ENCODE results near the gene OGFR.

Gene OGFR

DNA sequence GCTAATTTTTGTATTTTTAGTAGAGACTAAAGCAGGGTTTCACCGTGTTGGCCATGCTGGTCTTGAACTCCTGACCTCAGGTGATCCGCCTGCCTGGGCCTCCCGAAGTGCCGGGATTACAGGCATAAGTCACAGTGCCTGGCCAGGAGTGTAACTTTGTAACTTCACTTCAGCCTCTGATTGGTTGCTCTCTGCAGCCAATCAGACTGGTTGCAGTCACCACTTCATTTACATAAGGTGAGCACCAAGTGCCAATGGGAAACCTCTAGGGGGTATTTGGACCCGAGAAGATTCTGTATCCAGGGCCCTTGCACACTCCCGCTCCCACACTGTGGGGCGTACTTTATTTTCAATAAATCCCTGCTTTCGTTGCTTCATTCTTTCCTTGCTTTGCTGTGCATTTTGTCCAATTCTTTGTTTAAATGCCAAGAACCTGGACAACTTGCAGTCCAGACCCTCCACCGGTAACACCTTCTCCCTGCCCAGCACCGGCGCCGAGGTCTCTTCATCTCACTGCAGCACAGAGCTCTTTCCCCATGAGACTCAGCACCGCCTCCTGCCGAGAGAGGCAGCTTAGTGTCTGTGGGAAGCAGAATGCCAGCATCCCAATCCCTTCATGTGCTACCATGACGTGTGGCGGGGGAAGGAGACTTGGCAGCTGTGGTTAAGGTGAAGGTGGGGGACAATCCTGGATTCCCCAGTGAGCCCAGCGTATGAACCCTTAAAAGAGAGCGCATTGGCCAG, 22.3 kb upstream of the OGFR start:
- Histone ChIP-seq H3K36me3 (ENCODE audit: control insufficient read depth in 2 of 2, insufficient read depth in 1 of 2, low read length in 2 of 2) (no peaks in the 10 kb centered on the region), H3K27ac (ENCODE audit: extremely low read depth, low read depth, low read length) (no peak overlapping the region), H3K9me3 (ENCODE audit: control insufficient read depth, insufficient read depth, low read depth, low read length) (no peaks in the 10 kb centered on the region), H3K4me1 (ENCODE audit: control insufficient read depth, insufficient read depth, low read length) (no peaks in the 10 kb centered on the region), H3K4me3 (ENCODE audit: low read depth, low read length) (no peak overlapping the region)
- ChIA-PET POLR2A (interaction anchor here (0.5 kb wide), 1 partner anchor 210 kb away, joined by 4 read pairs; no protein-coding TSS in a partner anchor), CTCF (interaction anchor here (0.6 to 2.2 kb wide), 4 partner anchors 9 to 114 kb away, joined by 3 to 7 read pairs (median 4); no protein-coding TSS in a partner anchor)
- no peak for TF ChIP-seq ZNF777 (tag by site-specific recombination; IDR thresholded peaks at IDR 0.05; ENCODE audit: borderline replicate concordance)
- TF ChIP-seq ZBTB1 (tag by site-specific recombination; IDR thresholded peaks at IDR 0.05) = no peak
- TF ChIP-seq SP2 (tag by site-specific recombination; IDR thresholded peaks at IDR 0.05) = no peak
- TF ChIP-seq ZNF274 (IDR thresholded peaks at IDR 0.05; ENCODE audit: low read length) = no peak
- no peak for TF ChIP-seq ZNF274 (tag by site-specific recombination; IDR thresholded peaks at IDR 0.05; ENCODE audit: borderline replicate concordance)
- no peak for TF ChIP-seq ZNF704 (tag by site-specific recombination; IDR thresholded peaks at IDR 0.05)
- TF ChIP-seq ZNF585B (tag by site-specific recombination; IDR thresholded peaks at IDR 0.05) = no peak
- no peak for TF ChIP-seq TRIM28 (IDR thresholded peaks at IDR 0.05; ENCODE audit: borderline replicate concordance, low read length)
- TF ChIP-seq ZNF610 (tag by site-specific recombination; IDR thresholded peaks at IDR 0.05; ENCODE audit: borderline replicate concordance) = no peak
- no peak for TF ChIP-seq ZNF214 (tag by site-specific recombination; IDR thresholded peaks at IDR 0.05; ENCODE audit: borderline replicate concordance)
- TF ChIP-seq ZBTB10 (tag by site-specific recombination; IDR thresholded peaks at IDR 0.05) = no peak
- TF ChIP-seq KLF1 (tag by site-specific recombination; IDR thresholded peaks at IDR 0.05) = no peak
- TF ChIP-seq ZNF510 (tag by site-specific recombination; IDR thresholded peaks at IDR 0.05; ENCODE audit: insufficient replicate concordance) = no peak
- no peak for TF ChIP-seq ZNF132 (tag by site-specific recombination; IDR thresholded peaks at IDR 0.05; ENCODE audit: borderline replicate concordance)
- TF ChIP-seq YY2 (tag by site-specific recombination; IDR thresholded peaks at IDR 0.05) = no peak
- TF ChIP-seq PBX3 (CRISPR knock-in tag; IDR thresholded peaks at IDR 0.05) = no peak
- TF ChIP-seq EGR2 (tag by site-specific recombination; IDR thresholded peaks at IDR 0.05; ENCODE audit: low read depth) = no peak

- POLR2A ChIA-PET = interaction anchor here (0.5 kb wide), 1 partner anchor 211 kb away, joined by 4 read pairs; no protein-coding TSS in a partner anchor
- TF ChIP-seq ZNF394 (tag by site-specific recombination; IDR thresholded peaks at IDR 0.05; ENCODE audit: borderline replicate concordance) = peak; percentile 50; the same call in 1 of the 2 replicates
- TF ChIP-seq ZNF571 (tag by site-specific recombination; IDR thresholded peaks at IDR 0.05) = no peak
- TF ChIP-seq ZNF18 (tag by site-specific recombination; IDR thresholded peaks at IDR 0.05) = no peak
- TF ChIP-seq ZNF239 (tag by site-specific recombination; IDR thresholded peaks at IDR 0.05) = no peak
- no peak for TF ChIP-seq ZNF423 (tag by site-specific recombination; IDR thresholded peaks at IDR 0.05)
- no peak for TF ChIP-seq HOXA7 (CRISPR knock-in tag; IDR thresholded peaks at IDR 0.05; ENCODE audit: borderline replicate concordance)
- TF ChIP-seq ZNF521 (tag by site-specific recombination; IDR thresholded peaks at IDR 0.05) = no peak
- no peak for TF ChIP-seq ZSCAN18 (tag by site-specific recombination; IDR thresholded peaks at IDR 0.05)
- TF ChIP-seq ZNF274 (IDR thresholded peaks at IDR 0.05; ENCODE audit: low read length) = no peak
- no peak for TF ChIP-seq ZNF274 (tag by site-specific recombination; IDR thresholded peaks at IDR 0.05; ENCODE audit: borderline replicate concordance)
Measured at GRCh38 chr20:62782893-62783278, 21.7 kb upstream of the OGFR start.

More at GRCh38 chr20:62782893-62783278, 21.7 kb upstream of the OGFR start:
- Histone ChIP-seq H3K9me3 (ENCODE audit: control insufficient read depth, insufficient read depth, low read depth, low read length) (no peaks in the 10 kb centered on the region), H3K4me3 (ENCODE audit: low read depth, low read length) (no peak overlapping the region), H3K27ac (ENCODE audit: extremely low read depth, low read depth, low read length) (no peak overlapping the region), H3K4me1 (ENCODE audit: control insufficient read depth, insufficient read depth, low read length) (no peaks in the 10 kb centered on the region), H3K36me3 (ENCODE audit: control insufficient read depth in 2 of 2, insufficient read depth in 1 of 2, low read length in 2 of 2) (no peaks in the 10 kb centered on the region)
- CTCF ChIA-PET = interaction anchor here (1.0 to 2.2 kb wide), 2 partner anchors 9 to 115 kb away, joined by 3 to 7 read pairs; no protein-coding TSS in a partner anchor
